GM12872 (cell line): ENCODE measurements around the gene MTCP1.

Experiments
- CTCF ChIP-seq: IDR thresholded peaks from 3 replicates; pipeline ENCODE4 v1.5.1; 2011; ENCODE audit warnings: low read depth, mild to moderate bottlenecking, low read length, moderate library complexity; ENCODE audit not compliant: insufficient read depth

The MTCP1 gene

GRCh38 chrX:155070975-155071693, at the start of gene MTCP1, which contains the start of the genes BRCC3 and CMC4:
Gene MTCP1 (minus strand): TSS chrX:155071136. CDS start chrX:155066010, 5,126 bp downstream.
Gene BRCC3 (plus strand): TSS chrX:155071508. CDS start chrX:155071528, 20 bp downstream.
Gene CMC4 (minus strand): TSS chrX:155071136. CDS start chrX:155064023, 7,113 bp downstream.
- no peak for TF ChIP-seq CTCF

- no peak for TF ChIP-seq CTCF
These were observed 44.4 kb upstream of the MTCP1 start for GRCh38 chrX:155115174-155115819.

- no peak for TF ChIP-seq CTCF
These were observed 42.2 kb upstream of the MTCP1 start for GRCh38 chrX:155113097-155113496.

GRCh38 chrX:155112171-155112570, 41.2 kb upstream of the MTCP1 start:
- TF ChIP-seq CTCF: no peak

GRCh38 chrX:155108427-155108826, 37.5 kb upstream of the MTCP1 start:
- TF ChIP-seq CTCF: no peak

GRCh38 chrX:155105919-155106318, 35.0 kb upstream of the MTCP1 start:
- TF ChIP-seq CTCF: no peak

GRCh38 chrX:155094468-155095061, 23.6 kb upstream of the MTCP1 start:
- TF ChIP-seq CTCF: peak; percentile 53; the same call in 2 of the 3 replicates
